Measurements from ENCODE around the gene ZMYND10. TPM values are rescaled to one million over a fixed set of nuclear protein-coding genes. Genes with fewer than 3 reads are reported as not detected.

ZMYND10 gene
- total RNA-seq, 1 donor from 2014 or later = 2.5 TPM

GRCh38 chr3:50370594-50370993 lies 25.1 kb upstream of the ZMYND10 start:
- peak; percentile 23 for DNase-seq

GRCh38 chr3:50369012-50369670 lies 23.6 kb upstream of the ZMYND10 start:
- DNase-seq = no peak

- DNase-seq = no peak
Measured at GRCh38 chr3:50365842-50366220, 20.3 kb upstream of the ZMYND10 start.

GRCh38 chr3:50365080-50365841 lies 19.7 kb upstream of the ZMYND10 start:
- DNase-seq = peak; percentile 69

- DNase-seq = no peak
Measured at GRCh38 chr3:50364573-50365079, 19.1 kb upstream of the ZMYND10 start.

- DNase-seq = no peak
Measured at GRCh38 chr3:50359760-50360110, 14.2 kb upstream of the ZMYND10 start.

- DNase-seq = peak; percentile 99
Measured at GRCh38 chr3:50358911-50359759, 13.6 kb upstream of the ZMYND10 start, which contains the start of gene TMEM115. TSS of gene TMEM115 (minus strand) at chr3:50359521. CDS start at chr3:50359063, 458 bp downstream.

GRCh38 chr3:50358355-50358910 lies 12.9 kb upstream of the ZMYND10 start:
- no peak for DNase-seq

GRCh38 chr3:50357481-50357880 lies 11.9 kb upstream of the ZMYND10 start:
- no peak for DNase-seq

GRCh38 chr3:50356553-50356952 lies 11.0 kb upstream of the ZMYND10 start:
- no peak for DNase-seq

GRCh38 chr3:50355829-50356552 lies 10.5 kb upstream of the ZMYND10 start:
- DNase-seq = no peak

GRCh38 chr3:50354850-50355249 lies 9.3 kb upstream of the ZMYND10 start:
- no peak for DNase-seq

GRCh38 chr3:50354186-50354764 lies 8.7 kb upstream of the ZMYND10 start:
- no peak for DNase-seq

- DNase-seq = no peak
Measured at GRCh38 chr3:50353245-50354004, 7.9 kb upstream of the ZMYND10 start.

GRCh38 chr3:50352781-50353180 lies 7.2 kb upstream of the ZMYND10 start:
- DNase-seq = no peak

GRCh38 chr3:50351323-50351697 lies 5.8 kb upstream of the ZMYND10 start:
- no peak for DNase-seq

GRCh38 chr3:50350527-50351322 lies 5.2 kb upstream of the ZMYND10 start, which contains the start of the genes CYB561D2 and NPRL2:
TSS of gene CYB561D2 (plus strand) at chr3:50350862. CDS start at chr3:50351434, 572 bp downstream.
TSS of gene NPRL2 (minus strand) at chr3:50350775. CDS start at chr3:50350652, 123 bp downstream.
- DNase-seq = peak; percentile 96

- DNase-seq = no peak
Measured at GRCh38 chr3:50350213-50350526, 4.6 kb upstream of the ZMYND10 start.

GRCh38 chr3:50347187-50347813 lies 1.8 kb upstream of the ZMYND10 start:
- peak; percentile 29 for DNase-seq

Measured in occipital lobe (tissue), 2 donors.